Measurements from ENCODE around the gene ACAD9. TPM values are rescaled to one million over a fixed set of nuclear protein-coding genes. Genes with fewer than 3 reads are reported as not detected.
"Not testable (repeated sequence)": the region's sequence is repeated elsewhere in the genome, so short reads cannot be mapped to it uniquely, and the experiment has no call there.

The ACAD9 gene
- total and polyA plus RNA-seq, 9 of the 15 experiments (the other 6 are each of a cell fraction or from before 2014, with no cell fraction given): 10.2 to 32.6 (median 22.8) TPM

- TF ChIP-seq, protein P1, sequence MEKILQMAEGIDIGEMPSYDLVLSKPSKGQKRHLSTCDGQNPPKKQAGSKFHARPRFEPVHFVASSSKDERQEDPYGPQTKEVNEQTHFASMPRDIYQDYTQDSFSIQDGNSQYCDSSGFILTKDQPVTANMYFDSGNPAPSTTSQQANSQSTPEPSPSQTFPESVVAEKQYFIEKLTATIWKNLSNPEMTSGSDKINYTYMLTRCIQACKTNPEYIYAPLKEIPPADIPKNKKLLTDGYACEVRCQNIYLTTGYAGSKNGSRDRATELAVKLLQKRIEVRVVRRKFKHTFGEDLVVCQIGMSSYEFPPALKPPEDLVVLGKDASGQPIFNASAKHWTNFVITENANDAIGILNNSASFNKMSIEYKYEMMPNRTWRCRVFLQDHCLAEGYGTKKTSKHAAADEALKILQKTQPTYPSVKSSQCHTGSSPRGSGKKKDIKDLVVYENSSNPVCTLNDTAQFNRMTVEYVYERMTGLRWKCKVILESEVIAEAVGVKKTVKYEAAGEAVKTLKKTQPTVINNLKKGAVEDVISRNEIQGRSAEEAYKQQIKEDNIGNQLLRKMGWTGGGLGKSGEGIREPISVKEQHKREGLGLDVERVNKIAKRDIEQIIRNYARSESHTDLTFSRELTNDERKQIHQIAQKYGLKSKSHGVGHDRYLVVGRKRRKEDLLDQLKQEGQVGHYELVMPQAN (IDR thresholded peaks at IDR 0.05; ENCODE audit: borderline replicate concordance): peak; percentile 34; the same call in 1 of the 2 replicates
- TF ChIP-seq, protein P2, sequence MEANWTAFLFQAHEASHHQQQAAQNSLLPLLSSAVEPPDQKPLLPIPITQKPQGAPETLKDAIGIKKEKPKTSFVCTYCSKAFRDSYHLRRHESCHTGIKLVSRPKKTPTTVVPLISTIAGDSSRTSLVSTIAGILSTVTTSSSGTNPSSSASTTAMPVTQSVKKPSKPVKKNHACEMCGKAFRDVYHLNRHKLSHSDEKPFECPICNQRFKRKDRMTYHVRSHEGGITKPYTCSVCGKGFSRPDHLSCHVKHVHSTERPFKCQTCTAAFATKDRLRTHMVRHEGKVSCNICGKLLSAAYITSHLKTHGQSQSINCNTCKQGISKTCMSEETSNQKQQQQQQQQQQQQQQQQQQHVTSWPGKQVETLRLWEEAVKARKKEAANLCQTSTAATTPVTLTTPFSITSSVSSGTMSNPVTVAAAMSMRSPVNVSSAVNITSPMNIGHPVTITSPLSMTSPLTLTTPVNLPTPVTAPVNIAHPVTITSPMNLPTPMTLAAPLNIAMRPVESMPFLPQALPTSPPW (CRISPR knock-in tag; IDR thresholded peaks at IDR 0.05): peak; percentile 41
- TF ChIP-seq FOSL1 (tag; conservative IDR thresholded peaks at IDR 0.05): 0 out of 2 replicates have a peak, but pooled peaks have one; percentile 34
- peak; percentile 51 for TF ChIP-seq ARID1B (IDR thresholded peaks at IDR 0.05)
- TF ChIP-seq, protein P3, sequence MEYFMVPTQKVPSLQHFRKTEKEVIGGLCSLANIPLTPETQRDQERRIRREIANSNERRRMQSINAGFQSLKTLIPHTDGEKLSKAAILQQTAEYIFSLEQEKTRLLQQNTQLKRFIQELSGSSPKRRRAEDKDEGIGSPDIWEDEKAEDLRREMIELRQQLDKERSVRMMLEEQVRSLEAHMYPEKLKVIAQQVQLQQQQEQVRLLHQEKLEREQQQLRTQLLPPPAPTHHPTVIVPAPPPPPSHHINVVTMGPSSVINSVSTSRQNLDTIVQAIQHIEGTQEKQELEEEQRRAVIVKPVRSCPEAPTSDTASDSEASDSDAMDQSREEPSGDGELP (CRISPR knock-in tag; IDR thresholded peaks at IDR 0.05; ENCODE audit: borderline replicate concordance): peak; percentile 80; the same call in 1 of the 2 replicates
- TF ChIP-seq EGR1 (conservative IDR thresholded peaks at IDR 0.05): peak; percentile 26; the same call in 1 of the 2 replicates
- 0 out of 2 replicates have a peak, but pooled peaks have one; percentile 27 for TF ChIP-seq ETV5 (CRISPR knock-in tag; IDR thresholded peaks at IDR 0.05; ENCODE audit: low read depth)
- peak; percentile 33; a peak in 2 of 4 replicates for TF ChIP-seq NRF1 (conservative IDR thresholded peaks at IDR 0.05 in 1 of 2, IDR thresholded peaks at IDR 0.05 in 1 of 2)
- 0 out of 2 replicates have a peak, but pooled peaks have one; percentile 34 for TF ChIP-seq CBFA2T3 (IDR thresholded peaks at IDR 0.05)
- TF ChIP-seq ATF1 (CRISPR knock-in tag; IDR thresholded peaks at IDR 0.05); MYC (CRISPR knock-in tag; IDR thresholded peaks at IDR 0.05; ENCODE audit: borderline replicate concordance, low read depth): not testable (repeated sequence)
- peak; percentile 37 for TF ChIP-seq ATF1 (tag; IDR thresholded peaks at IDR 0.05)
- TF ChIP-seq TRIM24 (IDR thresholded peaks at IDR 0.05): 0 out of 4 replicates have a peak, but pooled peaks have one; percentile 19 to 22
- TF ChIP-seq LEF1 (IDR thresholded peaks at IDR 0.05): 0 out of 2 replicates have a peak, but pooled peaks have one; percentile 33
- peak; percentile 33; the same call in 1 of the 2 replicates for TF ChIP-seq CTBP1 (IDR thresholded peaks at IDR 0.05; ENCODE audit: borderline replicate concordance)
- TF ChIP-seq FOXJ2 (tag; IDR thresholded peaks at IDR 0.05): peak; percentile 53; the same call in 1 of the 2 replicates
- TF ChIP-seq HDAC1 (IDR thresholded peaks at IDR 0.05): peak in 1 of 2 experiments; percentile 46; a peak in 1 of 4 replicates
- peak in 1 of 2 experiments; percentile 25; a peak in 1 of 4 replicates for TF ChIP-seq SIN3A (IDR thresholded peaks at IDR 0.05; ENCODE audit: borderline replicate concordance in 2 of 2, control insufficient read depth in 1 of 2, low read depth in 2 of 2, low read length in 2 of 2)
- peak; percentile 54; the same call in 1 of the 2 replicates for TF ChIP-seq MYC (IDR thresholded peaks at IDR 0.05; ENCODE audit: low read depth, low read length)
These were observed 14.3 kb upstream of the ACAD9 start (continued) for GRCh38 chr3:128864849-128865804.
